WTC11 (cell line): ENCODE data around the gene RAB17. TPM values are rescaled to one million over a fixed set of nuclear protein-coding genes. Genes with fewer than 3 reads are reported as not detected.

Experiments
- ATAC-seq: fragments of 200-7000 bp; cut with Tn5 transposase; 2 replicates; pipeline ENCODE4 v1.10.0; 2021; ENCODE audit warnings: mild to moderate bottlenecking, moderate library complexity
- CTCF ChIA-PET: fragments of 300-600 bp; sonication (Branson Sonifier 250); formaldehyde crosslinking; loops from one replicate; lab custom pipeline; 2021; ENCODE audit warnings: antibody characterized with exemption; lab: Charles Lee
- POLR2A ChIA-PET: fragments of 350-600 bp; sonication (Branson Sonifier 250); formaldehyde crosslinking; loops from one replicate; lab custom pipeline; 2021; ENCODE audit warnings: antibody characterized with exemption; lab: Charles Lee
- DNase-seq: peaks from one replicate; pipeline ENCODE4 v3.0.0; 2021; ENCODE audit warnings: low spot score
- H3K27ac Mint-ChIP-seq: 2 replicates; pipeline ENCODE4 v1.8.0; 2021; ENCODE audit warnings: mixed read lengths
- H3K27me3 Mint-ChIP-seq: 2 replicates; pipeline ENCODE4 v1.8.0; 2021; ENCODE audit warnings: low read depth, mild to moderate bottlenecking, moderate library complexity, mixed read lengths
- H3K36me3 Mint-ChIP-seq: 2 replicates; pipeline ENCODE4 v1.8.0; 2021; ENCODE audit warnings: mixed read lengths
- H3K4me1 Mint-ChIP-seq: 2 replicates; pipeline ENCODE4 v1.8.0; 2022; ENCODE audit warnings: mixed read lengths
- H3K4me3 Mint-ChIP-seq: 2 replicates; pipeline ENCODE4 v1.8.0; 2021; ENCODE audit warnings: mild to moderate bottlenecking, moderate library complexity, mixed read lengths
- H3K9me3 Mint-ChIP-seq: 2 replicates; pipeline ENCODE4 v1.8.0; 2021; ENCODE audit warnings: mixed read lengths
- ARID4B ChIP-seq: sonication (generic); formaldehyde crosslinking; IDR thresholded peaks from 2 replicates; pipeline ENCODE4 v1.8.0; 2023; ENCODE audit warnings: missing genetic modification reagents, mild to moderate bottlenecking, borderline replicate concordance
- ATF1 ChIP-seq: sonication (generic); formaldehyde crosslinking; IDR thresholded peaks from 2 replicates; pipeline ENCODE4 v1.8.1; 2023; ENCODE audit warnings: mild to moderate bottlenecking, moderate library complexity, missing genetic modification reagents
- ATF2 ChIP-seq: sonication (generic); formaldehyde crosslinking; IDR thresholded peaks from 2 replicates; pipeline ENCODE4 v1.8.1; 2022; ENCODE audit warnings: low read depth, missing genetic modification reagents, borderline replicate concordance
- CREM ChIP-seq: sonication (generic); formaldehyde crosslinking; IDR thresholded peaks from 2 replicates; pipeline ENCODE4 v1.8.1; 2022; ENCODE audit warnings: mild to moderate bottlenecking, missing genetic modification reagents, moderate library complexity
- FOXK1 ChIP-seq: sonication (generic); formaldehyde crosslinking; IDR thresholded peaks from 2 replicates; pipeline ENCODE4 v1.8.0; 2022; ENCODE audit warnings: mild to moderate bottlenecking, moderate library complexity, missing genetic modification reagents
- GABPB1 ChIP-seq: sonication (generic); formaldehyde crosslinking; IDR thresholded peaks from 2 replicates; pipeline ENCODE4 v1.8.1; 2023; ENCODE audit warnings: mild to moderate bottlenecking, missing genetic modification reagents
- GTF2I ChIP-seq: fragments of 250-450 bp; sonication (Bioruptor Pico); conservative IDR thresholded peaks from 2 replicates; pipeline ENCODE4 v1.4.0; 2021; ENCODE audit warnings: mild to moderate bottlenecking
- NFE2L1 ChIP-seq: sonication (generic); formaldehyde crosslinking; IDR thresholded peaks from 2 replicates; pipeline ENCODE4 v1.8.1; 2023; ENCODE audit warnings: missing genetic modification reagents
- NR1H2 ChIP-seq: sonication (generic); formaldehyde crosslinking; IDR thresholded peaks from 2 replicates; pipeline ENCODE4 v1.9.0; 2021; ENCODE audit warnings: mild to moderate bottlenecking, moderate library complexity, missing genetic modification reagents
- PRRX2 ChIP-seq: fragments of 250-450 bp; sonication (Bioruptor Pico); IDR thresholded peaks from 2 replicates; pipeline ENCODE4 v1.8.0; 2021; ENCODE audit warnings: mild to moderate bottlenecking
- RELA ChIP-seq: sonication (generic); formaldehyde crosslinking; IDR thresholded peaks from 2 replicates; pipeline ENCODE4 v1.8.1; 2022; ENCODE audit warnings: missing genetic modification reagents, mild to moderate bottlenecking, borderline replicate concordance
- SMAD3 ChIP-seq: sonication (generic); formaldehyde crosslinking; IDR thresholded peaks from 2 replicates; pipeline ENCODE4 v1.8.0; 2022; ENCODE audit warnings: missing genetic modification reagents, mild to moderate bottlenecking, borderline replicate concordance
- SMAD4 ChIP-seq: sonication (generic); formaldehyde crosslinking; IDR thresholded peaks from 2 replicates; pipeline ENCODE4 v1.8.0; 2022; ENCODE audit warnings: mild to moderate bottlenecking, missing genetic modification reagents
- SOX15 ChIP-seq: fragments of 250-450 bp; sonication (Bioruptor Pico); IDR thresholded peaks from 2 replicates; pipeline ENCODE4 v1.9.0; 2021; ENCODE audit warnings: mild to moderate bottlenecking
- ZNF138 ChIP-seq: sonication (generic); formaldehyde crosslinking; conservative IDR thresholded peaks from 2 replicates; pipeline ENCODE4 v1.8.1; 2022; ENCODE audit warnings: mild to moderate bottlenecking, moderate library complexity, missing genetic modification reagents
- ZNF317 ChIP-seq: sonication (generic); formaldehyde crosslinking; IDR thresholded peaks from 2 replicates; pipeline ENCODE4 v1.8.1; 2023; ENCODE audit warnings: low read depth, mild to moderate bottlenecking, moderate library complexity, missing genetic modification reagents, borderline replicate concordance
- ZNF423 ChIP-seq: fragments of 250-450 bp; sonication (Bioruptor Pico); IDR thresholded peaks from 2 replicates; pipeline ENCODE4 v2.1.2; 2022; ENCODE audit warnings: mild to moderate bottlenecking, moderate library complexity
- total RNA-seq: library from RNA; stranded (reverse); gene quantifications from 3 replicates; pipeline ENCODE4 v1.2.3, GENCODE V29; 2021
- TF ChIP-seq, protein P1 (sequence below): sonication (generic); formaldehyde crosslinking; IDR thresholded peaks from 2 replicates; pipeline ENCODE4 v1.8.1; 2023; ENCODE audit warnings: mild to moderate bottlenecking, missing genetic modification reagents, moderate library complexity
- TF ChIP-seq, protein P2 (sequence below): sonication (generic); formaldehyde crosslinking; IDR thresholded peaks from 2 replicates; pipeline ENCODE4 v1.8.0; 2022; ENCODE audit warnings: mild to moderate bottlenecking, missing genetic modification reagents

Gene RAB17
- total RNA-seq, 1 experiment from 2014 or later, result 140 TPM

DNA sequence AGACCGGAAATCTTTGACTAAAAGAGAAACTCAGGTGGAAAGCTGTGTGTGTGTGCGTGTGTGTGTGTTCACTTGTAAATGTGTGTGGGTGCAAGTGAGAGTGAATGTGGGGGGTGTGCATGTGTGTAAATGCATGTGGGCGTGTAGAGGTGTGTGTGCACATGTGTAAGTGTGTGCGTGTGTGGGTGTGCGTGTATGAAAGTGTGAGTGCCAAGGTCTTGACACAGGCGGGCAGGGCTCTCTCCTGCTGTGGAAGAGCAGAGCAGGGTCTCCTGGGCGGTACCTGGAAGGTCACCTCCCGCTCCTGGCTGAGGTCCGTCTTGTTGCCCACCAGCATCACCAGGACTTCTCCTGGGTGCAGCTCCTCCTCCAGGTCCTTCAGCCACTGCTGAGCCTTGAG is 13.6 kb downstream of the RAB17 start:
- ATAC-seq, result no peak
- Mint-ChIP-seq H3K27me3 (no peaks in the 10 kb centered on the region), H3K4me3 (no peak overlapping the region), H3K9me3 (no peaks in the 10 kb centered on the region), H3K27ac (peak overlapping the region; percentile 88), H3K4me1 (peaks cover 37% of the 10 kb centered on the region), H3K36me3 (peaks cover 36% of the 10 kb centered on the region)
- ChIA-PET CTCF (no interaction called here), POLR2A (no interaction called here)
- DNase-seq, result no peak
- TF ChIP-seq, protein P1, sequence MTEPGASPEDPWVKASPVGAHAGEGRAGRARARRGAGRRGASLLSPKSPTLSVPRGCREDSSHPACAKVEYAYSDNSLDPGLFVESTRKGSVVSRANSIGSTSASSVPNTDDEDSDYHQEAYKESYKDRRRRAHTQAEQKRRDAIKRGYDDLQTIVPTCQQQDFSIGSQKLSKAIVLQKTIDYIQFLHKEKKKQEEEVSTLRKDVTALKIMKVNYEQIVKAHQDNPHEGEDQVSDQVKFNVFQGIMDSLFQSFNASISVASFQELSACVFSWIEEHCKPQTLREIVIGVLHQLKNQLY (CRISPR knock-in tag), result no peak
- TF ChIP-seq SMAD4 (CRISPR knock-in tag), result no peak
- no peak for TF ChIP-seq SOX15 (CRISPR knock-in tag)
- TF ChIP-seq NFE2L1 (CRISPR knock-in tag), result no peak
- TF ChIP-seq, protein P2, sequence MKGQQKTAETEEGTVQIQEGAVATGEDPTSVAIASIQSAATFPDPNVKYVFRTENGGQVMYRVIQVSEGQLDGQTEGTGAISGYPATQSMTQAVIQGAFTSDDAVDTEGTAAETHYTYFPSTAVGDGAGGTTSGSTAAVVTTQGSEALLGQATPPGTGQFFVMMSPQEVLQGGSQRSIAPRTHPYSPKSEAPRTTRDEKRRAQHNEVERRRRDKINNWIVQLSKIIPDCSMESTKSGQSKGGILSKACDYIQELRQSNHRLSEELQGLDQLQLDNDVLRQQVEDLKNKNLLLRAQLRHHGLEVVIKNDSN (CRISPR knock-in tag), result no peak
- TF ChIP-seq ATF1, result no peak
- no peak for TF ChIP-seq RELA (CRISPR knock-in tag)
- TF ChIP-seq GABPB1, result no peak
- no peak for TF ChIP-seq CREM
- TF ChIP-seq GTF2I, result no peak
- no peak for TF ChIP-seq PRRX2 (CRISPR knock-in tag)
- no peak for TF ChIP-seq SMAD3 (CRISPR knock-in tag)
- no peak for TF ChIP-seq ATF2 (CRISPR knock-in tag)
- TF ChIP-seq ARID4B (CRISPR knock-in tag), result no peak
- no peak for TF ChIP-seq FOXK1 (CRISPR knock-in tag)
- no peak for TF ChIP-seq ZNF317 (CRISPR knock-in tag)
- TF ChIP-seq ZNF423 (CRISPR knock-in tag), result no peak
- TF ChIP-seq NR1H2, result no peak
- no peak for TF ChIP-seq ZNF138 (CRISPR knock-in tag)
- TF ChIP-seq, all 79 proteins: peak for 0
